Calu3 (cell line): ENCODE data around the gene CDK17. TPM values are rescaled to one million over a fixed set of nuclear protein-coding genes. Genes with fewer than 3 reads are reported as not detected.

ENCODE experiments used
- BruUV-seq: library from RNA; stranded (reverse); fragments of 400-500 nt; replicated peaks from 2 replicates; lab custom pipeline; 2021; lab: Mats Ljungman, UMichigan
- CTCF ChIA-PET: fragments of 300-600 bp; sonication (Branson Sonifier 250); formaldehyde crosslinking; loops from one replicate; lab custom pipeline; 2022; ENCODE audit warnings: antibody characterized with exemption; lab: Charles Lee
- DNase-seq: peaks from one replicate; pipeline ENCODE4 v3.0.0; 2022
- H3K27ac Mint-ChIP-seq: one replicate; pipeline ENCODE4 v1.8.0; 2022; ENCODE audit warnings: mixed read lengths; ENCODE audit not compliant: unreplicated experiment
- H3K27me3 Mint-ChIP-seq: one replicate; pipeline ENCODE4 v1.8.0; 2022; ENCODE audit warnings: mixed read lengths; ENCODE audit not compliant: unreplicated experiment
- H3K36me3 Mint-ChIP-seq: one replicate; pipeline ENCODE4 v1.8.0; 2022; ENCODE audit warnings: mild to moderate bottlenecking, moderate library complexity, mixed read lengths; ENCODE audit not compliant: insufficient read depth, unreplicated experiment
- H3K4me1 Mint-ChIP-seq: one replicate; pipeline ENCODE4 v1.8.0; 2022; ENCODE audit warnings: mild to moderate bottlenecking, low read depth, mixed read lengths; ENCODE audit not compliant: unreplicated experiment
- H3K4me3 Mint-ChIP-seq: one replicate; pipeline ENCODE4 v1.8.0; 2022; ENCODE audit warnings: mild to moderate bottlenecking, low read depth, moderate library complexity, mixed read lengths; ENCODE audit not compliant: unreplicated experiment
- H3K9me3 Mint-ChIP-seq: one replicate; pipeline ENCODE4 v1.8.0; 2022; ENCODE audit warnings: low read depth, mixed read lengths; ENCODE audit not compliant: unreplicated experiment
- CTCF ChIP-seq: fragments of 200-600 bp; IDR thresholded peaks from one replicate; pipeline ENCODE4 v1.8.0; 2022; ENCODE audit warnings: antibody characterized with exemption; ENCODE audit not compliant: unreplicated experiment
- intact Hi-C: fragments of 100-400 bp; cut with micrococcal nuclease; formaldehyde crosslinking; loops from one replicate; pipeline ENCODE4 v1.10.0; 2022; ENCODE audit not compliant: unreplicated experiment
- total RNA-seq: library from RNA; stranded (reverse); gene quantifications from 2 replicates; pipeline ENCODE4 v1.2.3, GENCODE V29; 2022

Gene CDK17
- total RNA-seq, 1 experiment from 2014 or later = 28.8 TPM

- H3K4me1 Mint-ChIP-seq = no peaks in the 10 kb centered on the region
- peaks cover 2% of the 10 kb centered on the region for H3K9me3 Mint-ChIP-seq
- BruUV-seq = no TSS peak
- no peak overlapping the region for H3K4me3 Mint-ChIP-seq
- no peak for TF ChIP-seq CTCF
- H3K27me3 Mint-ChIP-seq = no peaks in the 10 kb centered on the region
- CTCF ChIA-PET = interaction anchor here (1.3 kb wide), 1 partner anchor 85 kb away, joined by 7 read pairs; the partner anchor contains the start of gene CDK17
- peaks cover 9% of the 10 kb centered on the region for H3K36me3 Mint-ChIP-seq
- DNase-seq = no peak
- no peak overlapping the region for H3K27ac Mint-ChIP-seq
- intact Hi-C loops = no loop called here
Measured at GRCh38 chr12:96314723-96315122, 85.5 kb downstream of the CDK17 start.

GRCh38 chr12:96313606-96314005, 86.6 kb downstream of the CDK17 start:
- CTCF ChIA-PET = no interaction called here
- BruUV-seq = no TSS peak

GRCh38 chr12:96311191-96311590, 89.0 kb downstream of the CDK17 start:
- no peaks in the 10 kb centered on the region for H3K27me3 Mint-ChIP-seq
- no peak overlapping the region for H3K4me3 Mint-ChIP-seq
- intact Hi-C loops = no loop called here
- DNase-seq = no peak
- no peaks in the 10 kb centered on the region for H3K9me3 Mint-ChIP-seq
- BruUV-seq = no TSS peak
- no peaks in the 10 kb centered on the region for H3K4me1 Mint-ChIP-seq
- CTCF ChIA-PET = no interaction called here
- no peak for TF ChIP-seq CTCF
- H3K27ac Mint-ChIP-seq = no peak overlapping the region
- peaks cover 8% of the 10 kb centered on the region for H3K36me3 Mint-ChIP-seq

More at GRCh38 chr12:96313606-96314005, 86.6 kb downstream of the CDK17 start:
- H3K9me3 Mint-ChIP-seq = peaks cover 2% of the 10 kb centered on the region
- H3K27ac Mint-ChIP-seq = no peak overlapping the region
- H3K36me3 Mint-ChIP-seq = peaks cover 9% of the 10 kb centered on the region
- intact Hi-C loops = no loop called here
- no peaks in the 10 kb centered on the region for H3K27me3 Mint-ChIP-seq
- H3K4me1 Mint-ChIP-seq = no peaks in the 10 kb centered on the region
- no peak for TF ChIP-seq CTCF
- no peak for DNase-seq
- no peak overlapping the region for H3K4me3 Mint-ChIP-seq

GRCh38 chr12:96310067-96310466, 90.2 kb downstream of the CDK17 start:
- Mint-ChIP-seq H3K4me3 (no peak overlapping the region), H3K36me3 (no peaks in the 10 kb centered on the region), H3K4me1 (no peaks in the 10 kb centered on the region), H3K9me3 (no peaks in the 10 kb centered on the region), H3K27me3 (no peaks in the 10 kb centered on the region), H3K27ac (no peak overlapping the region)
- no TSS peak for BruUV-seq
- CTCF ChIA-PET = no interaction called here
- TF ChIP-seq CTCF = no peak
- intact Hi-C loops = no loop called here
- DNase-seq = no peak
